Measurements from ENCODE around the gene LRRC8B.
A peak's percentile ranks its signal among the peaks of the same experiment; 100 is the strongest.

The LRRC8B gene

DNA sequence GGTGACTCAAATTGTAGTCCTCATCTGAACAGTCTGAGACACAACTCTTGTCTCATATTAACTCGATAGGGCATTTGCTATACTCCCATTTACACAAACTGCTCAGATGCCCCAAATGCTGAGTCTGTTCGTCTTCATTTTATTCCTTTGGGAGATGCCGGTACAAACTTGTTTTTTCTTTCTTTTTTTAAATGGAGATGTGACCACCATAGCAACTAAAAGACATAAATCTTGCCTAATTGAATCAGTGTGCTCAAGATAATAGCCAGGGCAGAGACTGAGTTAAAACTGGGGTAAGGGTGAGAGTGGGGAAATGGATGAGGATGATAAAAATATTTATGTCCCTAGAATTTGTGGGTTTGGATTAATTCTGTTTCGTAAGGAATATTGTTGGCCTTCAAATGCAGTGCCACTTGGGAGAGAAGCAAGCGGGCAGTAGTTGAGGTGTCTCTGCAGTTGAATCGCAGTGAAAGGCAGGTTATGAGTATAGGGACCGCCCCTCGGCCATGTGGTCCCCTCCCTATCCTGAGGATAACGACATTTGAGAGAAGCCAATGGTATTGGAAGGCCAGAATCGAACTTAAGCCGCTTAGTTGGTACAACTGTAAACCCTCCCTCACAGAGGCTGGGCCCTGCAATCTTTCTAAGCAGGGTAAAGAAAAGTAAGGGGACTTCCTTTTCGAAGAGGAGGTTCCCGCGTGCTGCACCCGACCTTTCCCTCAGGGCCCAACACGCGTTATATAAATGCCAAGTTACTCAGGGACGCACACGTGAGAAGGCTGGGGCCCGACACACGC is 859 bp upstream of the LRRC8B start:
- no peak for DNase-seq (ENCODE audit: low read depth)
- peak overlapping the region; percentile 83 for H3K4me3 ChIP-seq (ENCODE audit: low read depth, low read length)
- in situ Hi-C loops (cut with HindIII; ENCODE audit: low sequenced_read_pairs) = no loop called here
- TF ChIP-seq, protein P1, sequence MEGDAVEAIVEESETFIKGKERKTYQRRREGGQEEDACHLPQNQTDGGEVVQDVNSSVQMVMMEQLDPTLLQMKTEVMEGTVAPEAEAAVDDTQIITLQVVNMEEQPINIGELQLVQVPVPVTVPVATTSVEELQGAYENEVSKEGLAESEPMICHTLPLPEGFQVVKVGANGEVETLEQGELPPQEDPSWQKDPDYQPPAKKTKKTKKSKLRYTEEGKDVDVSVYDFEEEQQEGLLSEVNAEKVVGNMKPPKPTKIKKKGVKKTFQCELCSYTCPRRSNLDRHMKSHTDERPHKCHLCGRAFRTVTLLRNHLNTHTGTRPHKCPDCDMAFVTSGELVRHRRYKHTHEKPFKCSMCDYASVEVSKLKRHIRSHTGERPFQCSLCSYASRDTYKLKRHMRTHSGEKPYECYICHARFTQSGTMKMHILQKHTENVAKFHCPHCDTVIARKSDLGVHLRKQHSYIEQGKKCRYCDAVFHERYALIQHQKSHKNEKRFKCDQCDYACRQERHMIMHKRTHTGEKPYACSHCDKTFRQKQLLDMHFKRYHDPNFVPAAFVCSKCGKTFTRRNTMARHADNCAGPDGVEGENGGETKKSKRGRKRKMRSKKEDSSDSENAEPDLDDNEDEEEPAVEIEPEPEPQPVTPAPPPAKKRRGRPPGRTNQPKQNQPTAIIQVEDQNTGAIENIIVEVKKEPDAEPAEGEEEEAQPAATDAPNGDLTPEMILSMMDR (IDR thresholded peaks at IDR 0.05; ENCODE audit: low read depth, low read length, missing control alignments) = no peak

DNA sequence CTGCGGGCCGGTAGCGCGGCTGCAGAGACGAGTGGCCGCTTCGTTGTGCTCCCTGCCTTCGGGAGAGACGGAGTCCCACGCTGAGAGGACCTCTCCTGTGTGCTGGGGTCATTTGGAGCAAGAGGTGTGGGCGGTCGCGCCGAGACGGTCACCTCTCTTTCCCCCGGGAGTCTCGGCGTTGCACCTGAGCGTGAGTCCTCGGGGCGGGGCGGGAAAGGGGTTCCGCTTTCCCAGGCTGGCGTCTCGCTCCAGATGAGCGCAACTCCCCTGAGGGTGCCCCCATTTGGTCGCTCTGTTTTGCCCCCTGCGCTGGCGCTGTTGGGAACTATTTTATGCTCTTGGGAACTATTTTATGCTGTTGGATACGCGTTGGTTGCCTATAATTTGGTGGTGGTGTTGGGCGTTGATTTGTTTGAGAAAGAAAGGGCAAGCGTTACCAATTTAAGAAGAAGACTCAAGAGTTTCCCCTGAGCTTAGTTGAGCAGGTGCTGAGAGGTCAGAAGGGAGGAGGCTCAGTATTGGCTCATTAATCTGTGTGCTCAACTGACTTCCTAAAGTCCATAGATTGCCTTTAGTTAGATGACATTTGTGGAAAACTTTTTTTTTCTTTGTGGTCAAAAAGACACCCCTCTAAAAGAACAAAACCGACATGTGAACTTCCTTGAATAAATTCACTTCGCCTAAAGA is 683 bp downstream of the LRRC8B start:
- in situ Hi-C loops (cut with HindIII; ENCODE audit: low sequenced_read_pairs) = no loop called here
- no peak for DNase-seq (ENCODE audit: low read depth)
- H3K4me3 ChIP-seq (ENCODE audit: low read depth, low read length) = peak overlapping the region; percentile 83
- TF ChIP-seq, protein P1 (IDR thresholded peaks at IDR 0.05; ENCODE audit: low read depth, low read length, missing control alignments) = no peak

DNA sequence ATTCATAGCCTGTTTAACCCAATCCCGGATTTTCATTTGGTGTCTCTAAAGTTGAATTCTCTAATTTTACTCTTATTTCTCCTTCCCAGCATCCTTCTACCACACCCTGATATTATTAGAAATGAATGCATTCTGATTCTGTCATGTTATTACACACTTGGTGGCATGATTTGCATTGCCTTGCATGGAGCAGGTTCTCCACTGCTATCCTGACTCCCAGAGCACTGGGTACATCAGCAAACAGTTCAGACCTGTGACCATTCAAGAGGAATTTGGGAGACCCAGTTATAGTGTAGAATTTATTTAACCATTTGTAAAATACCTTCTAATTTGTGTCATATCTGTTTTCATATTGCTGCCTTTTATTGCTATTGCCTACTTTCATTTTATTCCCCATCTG is 2.6 kb downstream of the LRRC8B start:
- TF ChIP-seq, protein P1 (IDR thresholded peaks at IDR 0.05; ENCODE audit: low read depth, low read length, missing control alignments) = no peak
- in situ Hi-C loops (cut with HindIII; ENCODE audit: low sequenced_read_pairs) = no loop called here
- H3K4me3 ChIP-seq (ENCODE audit: low read depth, low read length) = no peak overlapping the region
- no peak for DNase-seq (ENCODE audit: low read depth)

DNA sequence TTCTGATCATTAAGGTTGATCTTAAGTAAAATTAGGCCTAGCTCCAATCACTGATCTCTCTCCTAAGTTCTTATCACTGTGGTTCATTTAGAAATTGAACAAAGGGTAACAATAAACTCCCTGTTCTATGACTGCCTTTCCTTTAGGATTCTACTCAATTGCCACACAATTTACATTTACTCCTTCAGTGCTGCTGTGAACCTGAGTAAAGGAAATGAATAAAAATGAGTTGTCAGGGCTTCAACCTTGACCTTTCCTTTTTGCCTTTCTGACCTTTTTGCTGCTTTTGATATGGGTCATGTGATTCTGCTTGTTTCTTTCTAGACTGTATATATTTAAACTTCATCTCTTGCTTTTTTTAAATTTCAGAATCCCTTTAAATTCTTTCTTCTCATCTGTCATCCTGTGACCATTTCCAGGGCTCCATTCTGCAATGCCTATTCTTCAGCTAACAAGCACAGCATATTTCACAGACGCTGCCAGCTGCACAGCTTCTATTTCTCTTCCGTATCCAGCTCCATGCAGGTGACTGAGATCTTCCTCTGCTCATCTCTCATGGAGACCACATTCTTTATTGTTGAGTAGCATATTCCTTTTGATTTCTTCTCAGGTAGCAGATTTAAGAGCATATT is 3.2 kb downstream of the LRRC8B start:
- TF ChIP-seq, protein P1 (IDR thresholded peaks at IDR 0.05; ENCODE audit: low read depth, low read length, missing control alignments) = no peak
- in situ Hi-C loops (cut with HindIII; ENCODE audit: low sequenced_read_pairs) = no loop called here
- no peak for DNase-seq (ENCODE audit: low read depth)
- H3K4me3 ChIP-seq (ENCODE audit: low read depth, low read length) = no peak overlapping the region

DNA sequence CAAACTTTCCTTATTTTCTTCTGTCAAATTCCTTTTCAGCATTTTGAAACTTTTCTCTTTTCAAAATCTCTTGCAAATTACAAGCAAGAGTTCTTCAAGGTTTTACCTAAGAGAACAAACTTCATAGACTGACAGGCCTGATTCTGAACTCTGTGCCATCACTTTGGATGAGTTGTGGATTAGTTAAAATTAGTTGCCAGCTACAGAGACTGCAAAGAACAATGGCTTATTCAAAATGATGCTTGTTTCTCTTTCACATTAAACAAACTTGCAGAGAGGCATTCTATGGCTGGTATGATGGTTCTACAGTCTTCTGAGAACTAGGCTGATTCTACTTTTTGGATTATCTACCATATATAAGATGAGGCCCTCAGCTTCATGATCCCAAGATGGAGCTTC is 3.8 kb downstream of the LRRC8B start:
- TF ChIP-seq, protein P1 (IDR thresholded peaks at IDR 0.05; ENCODE audit: low read depth, low read length, missing control alignments) = no peak
- in situ Hi-C loops (cut with HindIII; ENCODE audit: low sequenced_read_pairs) = no loop called here
- no peak overlapping the region for H3K4me3 ChIP-seq (ENCODE audit: low read depth, low read length)
- no peak for DNase-seq (ENCODE audit: low read depth)

DNA sequence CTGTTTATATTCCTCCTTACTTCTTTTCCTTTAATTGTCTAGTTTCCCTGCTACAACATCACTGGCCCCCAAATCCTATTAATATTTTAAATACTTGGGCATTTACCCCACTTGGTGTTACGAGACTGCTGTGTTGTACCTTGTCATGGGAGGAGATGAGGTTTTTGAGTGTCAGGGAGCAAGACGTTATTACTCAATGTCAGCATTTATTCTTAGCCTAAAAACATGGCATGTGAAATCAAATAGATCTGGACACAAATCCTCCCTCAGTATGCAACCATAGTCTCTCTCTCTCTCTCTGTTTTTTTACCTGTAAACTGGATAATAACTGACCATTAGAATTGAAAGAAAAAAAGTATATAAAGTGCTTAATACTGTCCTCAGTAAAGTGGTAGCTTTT is 4.6 kb downstream of the LRRC8B start:
- no peak overlapping the region for H3K4me3 ChIP-seq (ENCODE audit: low read depth, low read length)
- TF ChIP-seq, protein P1 (IDR thresholded peaks at IDR 0.05; ENCODE audit: low read depth, low read length, missing control alignments) = no peak
- no peak for DNase-seq (ENCODE audit: low read depth)
- in situ Hi-C loops (cut with HindIII; ENCODE audit: low sequenced_read_pairs) = no loop called here
